GM23248 (cell line): ENCODE measurements around the gene CEP131. TPM values are rescaled to one million over a fixed set of nuclear protein-coding genes. Genes with fewer than 3 reads are reported as not detected.

Experiments
- DNase-seq: peaks from one replicate; pipeline ENCODE4 v3.0.0-alpha.2; 2015
- H2AFZ ChIP-seq: fragments of 200-600 bp; sonication (generic); 2 replicates; pipeline ENCODE4 v1.6.1; 2016; ENCODE audit warnings: antibody characterized with exemption
- H3F3A ChIP-seq: fragments of 200-600 bp; sonication (generic); 2 replicates; pipeline ENCODE4 v1.6.1; 2016; ENCODE audit warnings: mild to moderate bottlenecking, antibody characterized with exemption, mixed run types; ENCODE audit not compliant: insufficient read depth
- H3K27ac ChIP-seq: fragments of 200-600 bp; sonication (generic); 2 replicates; pipeline ENCODE4 v1.5.1; 2016; ENCODE audit warnings: mild to moderate bottlenecking
- H3K27me3 ChIP-seq: fragments of 200-600 bp; sonication (generic); replicated peaks from 2 replicates; pipeline ENCODE4 v1.6.1; 2016; ENCODE audit warnings: mild to moderate bottlenecking; ENCODE audit not compliant: insufficient read depth
- H3K36me3 ChIP-seq: fragments of 200-600 bp; sonication (generic); 2 replicates; pipeline ENCODE4 v1.6.1; 2016; ENCODE audit warnings: low read depth, mild to moderate bottlenecking
- H3K4me1 ChIP-seq: fragments of 200-600 bp; sonication (generic); 2 replicates; pipeline ENCODE4 v1.6.1; 2016; ENCODE audit warnings: mild to moderate bottlenecking; ENCODE audit not compliant: insufficient read depth
- H3K4me2 ChIP-seq: fragments of 200-600 bp; sonication (generic); one replicate; pipeline ENCODE4 v1.6.1; 2016; ENCODE audit warnings: mild to moderate bottlenecking; ENCODE audit not compliant: unreplicated experiment
- H3K4me3 ChIP-seq: fragments of 200-600 bp; sonication (generic); 2 replicates; pipeline ENCODE4 v1.5.1; 2016; ENCODE audit warnings: mild to moderate bottlenecking
- H3K79me2 ChIP-seq: fragments of 200-600 bp; sonication (generic); 2 replicates; pipeline ENCODE4 v1.6.1; 2016; ENCODE audit warnings: mild to moderate bottlenecking; ENCODE audit not compliant: insufficient read depth
- H3K9ac ChIP-seq: fragments of 200-600 bp; sonication (generic); 2 replicates; pipeline ENCODE4 v1.6.1; 2016; ENCODE audit warnings: mild to moderate bottlenecking
- H3K9me2 ChIP-seq: fragments of 200-600 bp; sonication (generic); 2 replicates; pipeline ENCODE4 v1.6.1; 2016; ENCODE audit warnings: mixed run types, mild to moderate bottlenecking, moderate library complexity; ENCODE audit not compliant: insufficient read depth
- H3K9me3 ChIP-seq: fragments of 200-600 bp; sonication (generic); one replicate; pipeline ENCODE4 v1.6.1; 2017; ENCODE audit warnings: low read depth
- H4K20me1 ChIP-seq: fragments of 200-600 bp; sonication (generic); 2 replicates; pipeline ENCODE4 v1.6.0; 2016; ENCODE audit not compliant: insufficient read depth
- EZH2 ChIP-seq: fragments of 200-600 bp; sonication (generic); IDR thresholded peaks from 2 replicates; pipeline ENCODE4 v1.6.1; 2018; ENCODE audit warnings: antibody characterized with exemption, mild to moderate bottlenecking; ENCODE audit not compliant: insufficient read depth, poor library complexity, severe bottlenecking
- EZH2phosphoT487 ChIP-seq: fragments of 200-600 bp; sonication (generic); IDR thresholded peaks from 2 replicates; pipeline ENCODE4 v1.6.1; 2018; ENCODE audit warnings: antibody characterized with exemption, moderate library complexity, mild to moderate bottlenecking, low read depth; ENCODE audit not compliant: insufficient read depth
- WGBS, 2 experiments: methylation state at CpG; one replicate each; pipeline ENCODE4 v1.1.6; 2015 to 2017; ENCODE audit warnings: low lambda C conversion rate in 2 of 2, low coverage in 1 of 2; ENCODE audit errors: missing lambda C conversion rate in 2 of 2; 5-methylcytosine and 5-hydroxymethylcytosine counted together
- in situ Hi-C: fragments of 300-500 bp; cut with MboI; formaldehyde crosslinking; loops from 2 replicates; pipeline ENCODE4 v1.15.0; 2020
- polyA plus RNA-seq: library from polyadenylated mRNA; unstranded; fragments of >200 nt; fragmentation: Nextera tagmentation; extraction: Ambion mirVana; gene quantifications from 2 replicates; pipeline ENCODE4 v1.2.1, GENCODE V29; 2016
- total RNA-seq: library from RNA; depleted of rRNA; stranded (reverse); fragments of >200 nt; shearing (Covaris generic); gene quantifications from 2 replicates; pipeline ENCODE4 v1.2.3, GENCODE V29; 2014

Gene CEP131
- total and polyA plus RNA-seq, 2 experiments from 2014 or later, result 5.6 to 8.0 TPM

DNA sequence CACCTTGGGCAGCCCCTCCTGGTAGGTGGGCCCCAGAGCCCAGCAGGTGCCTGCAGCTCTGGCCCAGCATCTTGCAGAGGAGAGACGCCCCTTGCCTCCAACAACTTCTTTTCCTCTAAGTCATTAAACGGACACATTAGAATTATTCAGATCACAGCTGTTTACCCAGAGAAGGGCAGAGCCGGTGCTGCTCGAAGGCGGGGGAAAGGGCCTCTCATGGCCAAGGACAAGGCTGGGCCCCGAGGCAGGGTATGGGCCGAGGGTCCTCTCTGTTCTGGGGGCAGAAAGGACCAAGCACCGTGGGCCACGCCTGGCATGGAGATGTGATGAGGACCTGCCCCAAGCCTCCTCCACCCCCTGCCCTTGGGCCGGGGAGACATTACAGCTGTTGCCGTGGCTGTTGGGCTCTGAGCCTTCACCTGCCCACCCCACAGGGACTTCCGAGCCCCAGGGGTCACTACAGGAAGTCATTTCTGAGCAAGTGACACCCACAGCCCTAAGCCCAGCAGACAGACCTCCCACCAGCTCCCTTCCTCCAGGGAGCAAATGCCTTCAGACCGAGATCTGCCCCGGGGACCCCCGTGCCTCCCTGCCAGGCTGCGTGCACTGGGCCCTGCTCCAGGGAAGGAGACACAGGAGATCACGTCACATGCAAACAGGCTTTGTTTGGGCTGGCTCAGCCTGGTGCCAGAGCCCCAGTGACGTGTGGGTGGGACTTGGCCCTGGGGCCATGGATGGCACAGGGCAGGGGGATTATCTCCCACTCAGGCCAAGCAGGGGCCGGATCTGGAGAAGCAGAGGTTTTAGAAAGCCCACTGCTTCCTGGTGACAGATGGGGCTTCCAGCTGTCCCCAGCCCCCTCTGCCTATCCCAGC lies 58.2 kb downstream of the CEP131 start:
- in situ Hi-C loops, result no loop called here
- H3K36me3 ChIP-seq, result no peaks in the 10 kb centered on the region

DNA sequence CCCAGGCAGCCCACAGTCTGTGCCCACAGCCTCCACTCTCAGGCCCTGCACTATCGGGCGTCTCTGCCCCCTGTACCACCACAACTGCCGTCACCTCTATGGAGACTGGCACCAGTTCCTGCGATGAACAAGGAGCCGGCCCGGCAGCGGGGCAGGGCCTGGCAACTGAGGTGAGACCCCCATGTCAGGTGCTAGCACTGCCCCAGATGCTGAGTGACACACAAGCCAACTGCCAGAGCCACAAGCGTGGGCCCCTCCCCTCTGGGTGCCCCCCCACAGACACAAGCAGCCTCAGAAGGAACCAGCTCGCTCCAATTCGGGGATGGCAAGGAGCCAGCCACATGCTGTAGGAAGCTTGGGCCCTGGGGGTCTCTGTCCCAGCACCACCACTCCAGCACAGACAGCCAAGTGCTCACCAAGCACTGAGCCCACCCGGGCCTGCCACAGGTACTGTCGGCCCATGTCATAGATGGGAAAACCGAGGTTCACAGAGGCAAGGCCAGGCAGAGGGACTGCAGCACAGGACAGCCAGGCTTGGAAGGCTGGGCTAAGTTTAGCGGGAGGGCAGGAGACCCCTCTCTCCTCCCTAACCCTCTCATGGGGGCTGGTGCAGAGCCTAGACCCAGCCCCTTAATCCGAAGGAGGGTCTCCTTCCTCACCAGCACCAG lies 58.9 kb downstream of the CEP131 start:
- DNase-seq, result no peak
- H3K9ac ChIP-seq, result no peak overlapping the region
- H2AFZ ChIP-seq, result no peak overlapping the region

More for the DNA sequence above, 58.2 kb downstream of the CEP131 start:
- Histone ChIP-seq H3K4me1 (no peaks in the 10 kb centered on the region), H3K27ac (no peak overlapping the region), H3K9ac (no peak overlapping the region), H3K27me3 (peaks cover 10% of the 10 kb centered on the region; the same call in 1 of the 2 replicates), H3K9me3 (no peaks in the 10 kb centered on the region), H3K4me3 (no peak overlapping the region), H2AFZ (no peak overlapping the region), H3K79me2 (no peaks in the 10 kb centered on the region), H4K20me1 (no peaks in the 10 kb centered on the region), H3F3A (no peaks in the 10 kb centered on the region), H3K4me2 (no peak overlapping the region), H3K9me2 (no peaks in the 10 kb centered on the region)
- TF ChIP-seq EZH2 (no peak), EZH2phosphoT487 (no peak)
- WGBS, 2 experiments, result 64% methylated on average over 19 of the region's 19 CpGs
- DNase-seq, result no peak

DNA sequence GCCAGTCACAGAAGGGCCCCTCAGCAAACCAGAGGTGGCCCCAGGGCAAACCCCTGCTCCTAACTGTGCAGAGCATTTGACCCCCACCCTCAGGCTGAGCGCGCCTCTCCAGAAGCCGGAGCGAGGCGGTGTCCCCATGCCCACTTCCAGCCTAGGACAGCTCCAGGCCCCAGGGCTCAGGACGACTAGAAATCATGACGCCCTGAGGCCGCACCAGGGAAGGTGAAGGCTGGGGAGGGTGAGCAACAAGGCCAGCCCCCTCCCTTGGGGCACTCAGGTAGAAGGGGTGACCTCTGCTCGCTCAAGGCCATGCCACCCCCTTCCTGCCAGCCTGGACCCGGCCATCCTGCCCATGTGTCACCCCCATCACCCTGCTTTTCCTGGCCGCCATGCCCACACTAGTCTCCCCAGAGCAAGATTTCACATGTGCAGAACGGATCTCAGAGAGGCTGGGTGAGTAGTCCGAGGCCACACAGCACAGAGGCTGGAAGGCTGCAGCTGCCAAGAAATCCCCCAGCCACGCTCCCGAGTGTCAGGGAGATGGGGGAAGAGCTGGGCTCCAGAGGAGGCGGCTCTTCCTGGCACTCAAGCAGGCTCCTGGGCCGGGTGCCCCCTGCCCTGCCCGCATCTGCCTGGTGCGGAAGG lies 59.6 kb downstream of the CEP131 start:
- H3F3A ChIP-seq, result no peaks in the 10 kb centered on the region
- peaks cover 10% of the 10 kb centered on the region; the same call in 1 of the 2 replicates for H3K27me3 ChIP-seq
- no peaks in the 10 kb centered on the region for H3K79me2 ChIP-seq
- TF ChIP-seq EZH2phosphoT487, result no peak
- no peak for TF ChIP-seq EZH2
- H3K4me2 ChIP-seq, result no peak overlapping the region
- no peaks in the 10 kb centered on the region for H4K20me1 ChIP-seq
- no peaks in the 10 kb centered on the region for H3K9me3 ChIP-seq
- DNase-seq, result no peak
- no peaks in the 10 kb centered on the region for H3K36me3 ChIP-seq
- no peak overlapping the region for H3K4me3 ChIP-seq
- H3K4me1 ChIP-seq, result no peaks in the 10 kb centered on the region
- no peak overlapping the region for H3K27ac ChIP-seq
- in situ Hi-C loops, result no loop called here
- H3K9me2 ChIP-seq, result no peaks in the 10 kb centered on the region
- H3K9ac ChIP-seq, result no peak overlapping the region
- WGBS, 2 experiments, result 65 to 73% methylated on average over 17 to 18 of the region's 19 CpGs
- H2AFZ ChIP-seq, result no peak overlapping the region

More for the DNA sequence above, 58.9 kb downstream of the CEP131 start:
- Histone ChIP-seq H3K4me2 (no peak overlapping the region), H3F3A (no peaks in the 10 kb centered on the region), H3K4me3 (no peak overlapping the region), H3K36me3 (no peaks in the 10 kb centered on the region), H3K27ac (no peak overlapping the region), H4K20me1 (no peaks in the 10 kb centered on the region), H3K9me2 (no peaks in the 10 kb centered on the region), H3K27me3 (peaks cover 10% of the 10 kb centered on the region; the same call in 1 of the 2 replicates), H3K79me2 (no peaks in the 10 kb centered on the region), H3K9me3 (no peaks in the 10 kb centered on the region), H3K4me1 (no peaks in the 10 kb centered on the region)
- no peak for TF ChIP-seq EZH2phosphoT487
- no peak for TF ChIP-seq EZH2
- 72 to 75% methylated on average over 14 of the region's 15 CpGs for WGBS, 2 experiments
- in situ Hi-C loops, result no loop called here

DNA sequence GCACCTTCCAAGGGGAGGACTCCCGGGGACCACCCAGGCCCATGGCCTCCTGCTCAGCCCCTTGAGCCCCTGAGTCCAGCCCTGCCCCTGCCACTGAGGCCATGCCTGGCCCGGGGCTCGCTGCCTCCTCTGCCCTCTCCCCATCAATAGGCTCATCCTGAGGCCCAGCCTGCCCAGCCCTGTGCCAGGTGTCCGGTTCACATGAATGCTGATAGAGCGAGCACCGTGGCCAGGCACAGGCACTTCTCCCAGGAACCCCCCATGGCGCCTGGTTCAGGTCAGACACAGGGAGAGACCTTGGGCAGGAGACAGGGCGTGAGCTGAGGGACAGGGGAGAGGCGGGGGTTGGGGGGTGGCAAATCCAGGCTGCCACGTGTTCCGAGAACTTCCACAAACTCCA lies 60.3 kb downstream of the CEP131 start:
- Histone ChIP-seq H3K36me3 (no peaks in the 10 kb centered on the region), H3K4me1 (no peaks in the 10 kb centered on the region), H3K9me3 (no peaks in the 10 kb centered on the region), H3K4me2 (no peak overlapping the region), H4K20me1 (no peaks in the 10 kb centered on the region), H3K9ac (no peak overlapping the region), H3K27me3 (peaks cover 10% of the 10 kb centered on the region; the same call in 1 of the 2 replicates), H3K27ac (no peak overlapping the region), H2AFZ (no peak overlapping the region), H3K4me3 (no peak overlapping the region), H3F3A (no peaks in the 10 kb centered on the region), H3K79me2 (no peaks in the 10 kb centered on the region), H3K9me2 (no peaks in the 10 kb centered on the region)
- WGBS, 2 experiments, result 72 to 75% methylated on average over 10 of the region's 11 CpGs
- in situ Hi-C loops, result no loop called here
- no peak for DNase-seq
- TF ChIP-seq EZH2, result no peak
- TF ChIP-seq EZH2phosphoT487, result no peak
